Measurements from ENCODE around the gene DDR1. TPM values are rescaled to one million over a fixed set of nuclear protein-coding genes. Genes with fewer than 3 reads are reported as not detected.
"Not testable (repeated sequence)": the region's sequence is repeated elsewhere in the genome, so short reads cannot be mapped to it uniquely, and the experiment has no call there.

The DDR1 gene
- total RNA-seq, 1 experiment from 2014 or later, result 47.0 TPM

GRCh38 chr6:30894381-30894780 lies 10.1 kb downstream of the DDR1 start:
- no peak for DNase-seq (ENCODE audit: low read depth)

DNA sequence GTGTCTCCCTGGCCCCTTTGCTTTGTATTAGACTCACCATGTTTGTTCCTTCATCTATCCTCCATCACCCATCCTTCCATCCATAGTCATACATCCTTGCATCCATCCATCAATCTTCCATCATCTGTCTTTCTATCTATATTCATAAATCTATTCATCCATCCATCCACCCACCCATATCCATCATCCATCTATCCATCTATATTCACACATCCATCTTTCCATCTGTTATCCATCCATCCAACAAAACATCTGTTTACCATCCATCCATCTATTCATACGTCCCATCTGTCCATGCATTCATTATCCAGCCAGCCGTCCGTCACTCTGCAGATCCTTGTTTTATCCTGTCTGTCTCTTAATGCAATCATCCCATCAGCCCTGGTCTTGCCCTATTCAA lies 10.6 kb downstream of the DDR1 start:
- DNase-seq (ENCODE audit: low read depth), result no peak

- no peak for DNase-seq (ENCODE audit: low read depth)
Measured at GRCh38 chr6:30895343-30895742, 11.0 kb downstream of the DDR1 start.

- DNase-seq (ENCODE audit: low read depth), result no peak
Measured at GRCh38 chr6:30896541-30896940, 12.2 kb downstream of the DDR1 start.

DNA sequence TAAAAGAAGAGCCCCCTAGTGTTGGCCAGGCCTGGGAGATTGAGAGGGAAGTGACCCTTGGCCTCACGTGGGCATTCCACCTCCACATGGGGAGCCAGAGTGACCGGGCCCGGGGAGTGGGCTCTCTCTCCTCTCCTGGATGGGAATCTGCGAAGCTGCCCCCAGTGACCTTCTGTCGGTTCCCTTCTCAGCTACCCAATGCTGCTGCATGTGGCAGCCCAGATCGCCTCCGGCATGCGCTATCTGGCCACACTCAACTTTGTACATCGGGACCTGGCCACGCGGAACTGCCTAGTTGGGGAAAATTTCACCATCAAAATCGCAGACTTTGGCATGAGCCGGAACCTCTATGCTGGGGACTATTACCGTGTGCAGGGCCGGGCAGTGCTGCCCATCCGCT lies 13.6 kb downstream of the DDR1 start:
- no peak for DNase-seq (ENCODE audit: low read depth)

GRCh38 chr6:30898750-30899360 lies 14.5 kb downstream of the DDR1 start:
- no peak for DNase-seq (ENCODE audit: low read depth)

GRCh38 chr6:30900863-30901417 lies 16.6 kb downstream of the DDR1 start:
- no peak for DNase-seq (ENCODE audit: low read depth)

GRCh38 chr6:30901436-30901835 lies 17.1 kb downstream of the DDR1 start:
- no peak for DNase-seq (ENCODE audit: low read depth)

GRCh38 chr6:30902196-30902595 lies 17.9 kb downstream of the DDR1 start:
- DNase-seq (ENCODE audit: low read depth), result not testable (repeated sequence)

DNA sequence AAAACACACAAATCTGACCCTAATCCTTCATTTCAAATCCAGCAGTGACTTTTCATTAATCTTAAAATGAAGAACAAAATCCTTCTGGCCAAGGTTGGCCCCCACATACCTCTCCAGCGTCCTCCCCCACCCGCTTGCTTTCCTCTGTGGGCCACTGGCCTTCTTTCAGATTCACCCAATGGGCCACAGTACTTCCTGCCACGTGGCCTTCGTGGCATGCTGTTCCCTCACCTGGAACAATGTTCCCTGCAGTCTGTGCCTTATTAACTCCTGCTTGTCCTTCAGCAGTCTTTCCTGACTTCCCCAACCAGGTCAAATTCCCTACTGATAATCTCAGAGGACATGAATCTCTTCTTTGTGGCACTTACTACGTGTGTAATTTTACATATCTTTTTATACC lies 18.4 kb downstream of the DDR1 start:
- no peak for DNase-seq (ENCODE audit: low read depth)

DNA sequence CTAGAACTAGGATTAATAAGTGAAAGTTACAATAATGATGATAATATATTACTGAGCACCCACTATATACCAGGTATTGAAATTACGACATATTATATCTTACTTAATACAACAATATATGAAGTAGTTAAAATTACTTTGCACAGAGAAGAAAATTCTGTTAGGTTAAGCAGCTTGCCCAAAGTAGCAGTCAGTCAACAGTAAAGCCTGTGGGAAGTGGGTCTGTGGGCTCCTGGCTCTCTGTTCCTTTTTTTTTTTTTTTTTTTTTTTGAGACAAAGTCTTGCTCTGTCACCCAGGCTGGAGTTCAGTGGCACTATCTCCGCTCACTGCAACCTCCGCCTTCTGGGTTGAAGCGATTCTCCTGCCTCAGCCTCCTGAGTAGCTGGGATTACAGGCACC lies 18.9 kb downstream of the DDR1 start:
- no peak for DNase-seq (ENCODE audit: low read depth)

- DNase-seq (ENCODE audit: low read depth), result not testable (repeated sequence)
Measured at GRCh38 chr6:30907290-30907757, 23.0 kb downstream of the DDR1 start.

DNA sequence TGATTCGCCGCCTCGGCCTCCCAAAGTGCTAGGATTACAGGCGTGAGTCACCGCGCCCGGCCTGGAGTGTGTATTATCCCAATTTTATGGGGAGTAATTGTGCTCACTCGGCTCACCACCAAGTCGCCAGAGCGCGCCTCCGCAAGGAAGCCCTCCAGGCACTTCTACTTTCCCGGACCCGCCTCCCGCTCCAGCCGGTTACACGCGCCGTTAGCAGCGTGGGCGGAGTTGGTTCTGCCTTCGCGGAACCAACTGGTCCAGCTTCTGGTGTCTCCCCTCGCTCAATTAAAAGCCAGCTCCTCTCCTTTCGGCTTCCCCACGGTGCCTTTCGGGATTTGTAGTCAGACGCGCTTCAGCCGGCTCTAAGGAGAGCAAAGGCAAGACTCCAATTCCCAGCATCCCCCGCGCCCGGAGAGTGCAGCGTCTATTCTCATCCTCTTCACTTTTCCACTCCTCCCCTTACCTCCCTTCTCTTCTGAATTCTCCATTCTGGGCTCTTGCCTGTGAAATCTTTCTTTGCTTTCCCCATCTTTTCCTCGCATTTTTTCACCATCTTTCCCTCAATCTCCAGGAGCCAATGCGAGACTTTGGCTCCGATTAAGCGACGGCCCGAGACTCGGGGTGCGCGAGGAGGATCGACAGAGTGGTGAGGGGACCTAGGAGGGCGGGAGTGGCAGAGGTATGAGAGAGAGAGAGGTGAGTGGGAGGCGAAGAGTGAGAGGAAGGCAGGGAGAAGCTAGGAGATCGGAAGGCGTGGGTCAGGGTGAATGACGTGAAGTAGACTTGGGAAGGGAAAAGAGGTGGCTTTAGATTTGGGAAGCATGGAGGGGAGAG lies 23.7 kb downstream of the DDR1 start, which contains the start of gene GTF2H4:
TSS of gene GTF2H4 (plus strand) at position 450 of the 834 bp plus-strand sequence.
- peak; percentile 99 for DNase-seq (ENCODE audit: low read depth)

- no peak for DNase-seq (ENCODE audit: low read depth)
Measured at GRCh38 chr6:30908700-30909099, 24.4 kb downstream of the DDR1 start.

GRCh38 chr6:30910473-30910872 lies 26.2 kb downstream of the DDR1 start:
- not testable (repeated sequence) for DNase-seq (ENCODE audit: low read depth)

GRCh38 chr6:30912746-30913520 lies 28.6 kb downstream of the DDR1 start:
- DNase-seq (ENCODE audit: low read depth), result peak; percentile 35

GRCh38 chr6:30913721-30914075 lies 29.4 kb downstream of the DDR1 start:
- no peak for DNase-seq (ENCODE audit: low read depth)

- peak; percentile 89 for DNase-seq (ENCODE audit: low read depth)
Measured at GRCh38 chr6:30914076-30914853, 29.9 kb downstream of the DDR1 start, which contains the start of gene VARS2. TSS of gene VARS2 (plus strand) at chr6:30914238. CDS start at chr6:30914837, 599 bp downstream.

- no peak for DNase-seq (ENCODE audit: low read depth)
Measured at GRCh38 chr6:30914854-30915590, 30.7 kb downstream of the DDR1 start.

DNA sequence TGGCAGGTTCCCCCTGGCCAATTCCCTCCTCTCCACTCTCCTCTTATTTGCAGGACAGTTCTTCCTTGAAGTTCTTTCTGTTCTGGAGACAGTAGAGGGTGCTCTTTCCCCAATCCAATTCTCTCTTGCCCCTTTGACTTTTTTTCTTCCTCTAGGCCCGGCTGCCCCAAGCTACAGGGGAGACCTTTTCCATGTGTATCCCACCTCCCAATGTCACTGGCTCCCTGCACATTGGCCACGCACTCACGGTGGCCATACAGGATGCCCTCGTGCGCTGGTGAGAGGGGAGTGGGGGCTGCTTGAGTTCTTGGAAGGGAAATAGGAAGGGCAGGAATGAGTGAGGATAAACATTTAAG lies 31.2 kb downstream of the DDR1 start:
- peak; percentile 66 for DNase-seq (ENCODE audit: low read depth)
